ENCODE data around the gene IGF2R. TPM values are rescaled to one million over a fixed set of nuclear protein-coding genes. Genes with fewer than 3 reads are reported as not detected.

Gene IGF2R
- polyA plus RNA-seq, 1 donor (not counting 4 experiments of a cell fraction or from before 2014, with no cell fraction given): 40.9 TPM

DNA sequence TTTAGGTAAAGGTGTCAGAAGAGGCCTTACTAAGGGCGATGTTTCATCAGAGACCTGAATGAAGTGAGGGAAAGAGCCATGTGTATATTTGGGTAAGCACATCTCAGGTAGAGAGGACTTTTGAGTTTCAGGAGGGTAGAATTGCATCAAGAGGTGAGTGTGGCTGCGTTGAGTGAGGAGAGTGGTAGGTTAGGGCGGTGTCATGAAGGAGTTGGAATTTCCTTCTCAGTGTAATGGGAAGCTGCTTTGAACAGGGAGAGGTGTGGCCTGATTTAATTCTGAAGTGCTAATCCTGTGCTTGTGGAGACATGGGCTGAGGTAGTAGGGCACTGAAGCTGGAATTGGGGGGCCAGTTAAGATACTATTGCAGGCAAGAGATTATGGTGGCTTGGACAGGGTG is 53.9 kb downstream of the IGF2R start:
- no peak overlapping the region for H2AFZ ChIP-seq (ENCODE audit: control insufficient read depth, low read length)
- no peak overlapping the region for H3K4me3 ChIP-seq (ENCODE audit: control insufficient read depth in 2 of 3, extremely low read depth in 1 of 3, insufficient read depth in 2 of 3, low read depth in 1 of 3, low read length in 3 of 3)
- no peaks in the 10 kb centered on the region for H3K79me2 ChIP-seq (ENCODE audit: control insufficient read depth, insufficient read depth, low read length)
- H3K36me3 ChIP-seq (ENCODE audit: control insufficient read depth in 2 of 2, extremely low read depth in 1 of 2, insufficient read depth in 2 of 2, low read length in 2 of 2): peaks cover 11 to 27% of the 10 kb centered on the region in 2 experiments
- no peak for DNase-seq (ENCODE audit: low read depth, low spot score)
- no peak overlapping the region for H3K27ac ChIP-seq (ENCODE audit: control insufficient read depth, insufficient read depth, low read length)
- no peaks in the 10 kb centered on the region for H3K27me3 ChIP-seq (ENCODE audit: control insufficient read depth, extremely low read depth, insufficient read depth, low read length)
- H3K9ac ChIP-seq (ENCODE audit: control insufficient read depth, extremely low read depth, insufficient read depth, low read length): no peak overlapping the region
- H3K4me2 ChIP-seq (ENCODE audit: control insufficient read depth, extremely low read depth, insufficient read depth, low read depth, low read length): no peak overlapping the region
- H3K9me1 ChIP-seq (ENCODE audit: control insufficient read depth, extremely low read depth, insufficient read depth, low read length): no peaks in the 10 kb centered on the region
- dilution Hi-C loops (cut with MboI; ENCODE audit: extremely low pct_ligation_motif_present, low sequenced_read_pairs): no loop called here
- no peaks in the 10 kb centered on the region for H4K20me1 ChIP-seq (ENCODE audit: control insufficient read depth, extremely low read depth, insufficient read depth, low read length)
- H3K4me1 ChIP-seq (ENCODE audit: control insufficient read depth, extremely low read depth, insufficient read depth, low read length): no peaks in the 10 kb centered on the region
- no peak for FAIRE-seq
- no peaks in the 10 kb centered on the region for H3K9me3 ChIP-seq (ENCODE audit: control insufficient read depth, low read depth, low read length)
- TF ChIP-seq, protein P1, sequence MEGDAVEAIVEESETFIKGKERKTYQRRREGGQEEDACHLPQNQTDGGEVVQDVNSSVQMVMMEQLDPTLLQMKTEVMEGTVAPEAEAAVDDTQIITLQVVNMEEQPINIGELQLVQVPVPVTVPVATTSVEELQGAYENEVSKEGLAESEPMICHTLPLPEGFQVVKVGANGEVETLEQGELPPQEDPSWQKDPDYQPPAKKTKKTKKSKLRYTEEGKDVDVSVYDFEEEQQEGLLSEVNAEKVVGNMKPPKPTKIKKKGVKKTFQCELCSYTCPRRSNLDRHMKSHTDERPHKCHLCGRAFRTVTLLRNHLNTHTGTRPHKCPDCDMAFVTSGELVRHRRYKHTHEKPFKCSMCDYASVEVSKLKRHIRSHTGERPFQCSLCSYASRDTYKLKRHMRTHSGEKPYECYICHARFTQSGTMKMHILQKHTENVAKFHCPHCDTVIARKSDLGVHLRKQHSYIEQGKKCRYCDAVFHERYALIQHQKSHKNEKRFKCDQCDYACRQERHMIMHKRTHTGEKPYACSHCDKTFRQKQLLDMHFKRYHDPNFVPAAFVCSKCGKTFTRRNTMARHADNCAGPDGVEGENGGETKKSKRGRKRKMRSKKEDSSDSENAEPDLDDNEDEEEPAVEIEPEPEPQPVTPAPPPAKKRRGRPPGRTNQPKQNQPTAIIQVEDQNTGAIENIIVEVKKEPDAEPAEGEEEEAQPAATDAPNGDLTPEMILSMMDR (optimal IDR thresholded peaks at IDR 0.05 in 1 of 3, IDR thresholded peaks at IDR 0.05 in 1 of 3, conservative IDR thresholded peaks at IDR 0.05 in 1 of 3; ENCODE audit: extremely low read depth in 1 of 3, insufficient read depth in 2 of 3, low read length in 3 of 3): no peak
- no peak for TF ChIP-seq EZH2 (IDR thresholded peaks at IDR 0.05; ENCODE audit: low read length)

DNA sequence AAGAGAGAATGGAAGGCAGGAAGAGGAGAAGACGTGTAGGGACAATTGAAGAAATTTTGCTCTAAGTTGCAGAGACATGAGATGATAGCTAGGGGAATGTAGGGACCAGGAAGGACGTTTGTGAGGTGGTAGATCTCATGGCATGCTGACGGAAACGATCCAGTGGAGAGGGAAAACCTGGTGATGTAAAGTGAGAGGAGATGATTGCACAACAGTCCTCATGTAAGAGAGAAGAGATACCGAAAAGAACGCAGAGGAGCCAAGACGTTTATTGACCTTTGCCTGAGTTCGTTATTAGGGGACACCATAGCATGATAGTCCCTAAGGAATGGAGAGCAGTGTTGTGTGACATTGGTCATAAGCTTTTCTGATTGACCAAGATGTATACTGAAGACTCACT is 55.3 kb downstream of the IGF2R start:
- no peak overlapping the region for H2AFZ ChIP-seq (ENCODE audit: control insufficient read depth, low read length)
- H4K20me1 ChIP-seq (ENCODE audit: control insufficient read depth, extremely low read depth, insufficient read depth, low read length): no peaks in the 10 kb centered on the region
- no peak overlapping the region for H3K27ac ChIP-seq (ENCODE audit: control insufficient read depth, insufficient read depth, low read length)
- H3K9ac ChIP-seq (ENCODE audit: control insufficient read depth, extremely low read depth, insufficient read depth, low read length): no peak overlapping the region
- H3K9me3 ChIP-seq (ENCODE audit: control insufficient read depth, low read depth, low read length): no peaks in the 10 kb centered on the region
- DNase-seq (ENCODE audit: low read depth, low spot score) (no peak), FAIRE-seq (no peak)
- H3K4me2 ChIP-seq (ENCODE audit: control insufficient read depth, extremely low read depth, insufficient read depth, low read depth, low read length): no peak overlapping the region
- TF ChIP-seq EZH2 (IDR thresholded peaks at IDR 0.05; ENCODE audit: low read length): no peak
- TF ChIP-seq, protein P1 (optimal IDR thresholded peaks at IDR 0.05 in 1 of 3, IDR thresholded peaks at IDR 0.05 in 1 of 3, conservative IDR thresholded peaks at IDR 0.05 in 1 of 3; ENCODE audit: extremely low read depth in 1 of 3, insufficient read depth in 2 of 3, low read length in 3 of 3): no peak
- H3K9me1 ChIP-seq (ENCODE audit: control insufficient read depth, extremely low read depth, insufficient read depth, low read length): no peaks in the 10 kb centered on the region
- no peaks in the 10 kb centered on the region for H3K79me2 ChIP-seq (ENCODE audit: control insufficient read depth, insufficient read depth, low read length)
- H3K36me3 ChIP-seq (ENCODE audit: control insufficient read depth in 2 of 2, extremely low read depth in 1 of 2, insufficient read depth in 2 of 2, low read length in 2 of 2): peaks cover 15 to 32% of the 10 kb centered on the region in 2 experiments
- no peak overlapping the region for H3K4me3 ChIP-seq (ENCODE audit: control insufficient read depth in 2 of 3, extremely low read depth in 1 of 3, insufficient read depth in 2 of 3, low read depth in 1 of 3, low read length in 3 of 3)
- no peaks in the 10 kb centered on the region for H3K4me1 ChIP-seq (ENCODE audit: control insufficient read depth, extremely low read depth, insufficient read depth, low read length)
- dilution Hi-C loops (cut with MboI; ENCODE audit: extremely low pct_ligation_motif_present, low sequenced_read_pairs): no loop called here
- no peaks in the 10 kb centered on the region for H3K27me3 ChIP-seq (ENCODE audit: control insufficient read depth, extremely low read depth, insufficient read depth, low read length)

Measured in keratinocyte (primary cell).